ENCODE data around the gene PLXDC2.

The PLXDC2 gene

DNA sequence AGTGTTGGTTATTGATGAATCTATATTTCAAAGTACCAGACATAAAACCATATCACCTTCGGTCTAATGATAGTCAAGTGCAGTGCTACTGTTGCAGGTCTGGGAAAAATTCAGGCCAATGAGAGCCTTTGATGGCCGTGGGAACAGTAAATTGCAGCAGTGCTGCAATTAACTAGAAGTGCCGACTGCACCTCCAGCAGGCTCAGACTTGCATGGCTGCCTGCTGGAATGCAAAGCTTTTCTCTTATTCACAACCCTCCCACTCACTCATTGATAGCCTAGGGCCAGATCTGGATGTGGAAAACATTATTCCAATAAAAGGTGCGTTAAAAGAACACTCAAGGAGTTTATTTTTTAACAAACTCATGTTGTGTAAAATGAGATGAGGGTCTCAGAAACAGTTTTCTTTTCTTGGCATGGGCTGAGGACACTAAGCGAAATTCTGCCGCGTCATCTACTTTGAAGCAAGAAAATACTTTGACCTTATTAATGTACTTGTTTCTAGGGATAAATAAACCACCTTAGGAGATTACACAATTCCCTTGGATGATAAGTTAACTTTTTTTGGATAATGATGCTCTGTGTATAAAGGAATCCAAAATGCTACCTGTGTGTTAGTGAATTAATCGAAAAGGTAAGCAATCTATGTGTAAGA lies 17.1 kb downstream of the PLXDC2 start:
- Histone ChIP-seq H3K36me3 (ENCODE audit: insufficient read depth, low read length) (peaks cover 3% of the 10 kb centered on the region; the same call in 1 of the 2 replicates), H3K27ac (ENCODE audit: low read depth, low read length) (peak overlapping the region; percentile 6; the same call in 1 of the 2 replicates), H3K9me3 (ENCODE audit: insufficient read depth, low read depth, low read length) (no peaks in the 10 kb centered on the region), H3K4me3 (ENCODE audit: low read length) (no peak overlapping the region), H3K4me1 (ENCODE audit: insufficient read depth, low read length) (peaks cover 45% of the 10 kb centered on the region), H3K27me3 (ENCODE audit: insufficient read depth, low read length) (no peaks in the 10 kb centered on the region), H3K9ac (ENCODE audit: low read depth, low read length) (no peak overlapping the region)
- 74% methylated on average over 7 of the region's 8 CpGs for WGBS

GRCh38 chr10:19835952-19836351 lies 19.7 kb downstream of the PLXDC2 start:
- WGBS = 88% methylated on average over 2 of the region's 2 CpGs
- Histone ChIP-seq H3K9me3 (ENCODE audit: insufficient read depth, low read depth, low read length) (no peaks in the 10 kb centered on the region), H3K4me1 (ENCODE audit: insufficient read depth, low read length) (peaks cover 39% of the 10 kb centered on the region), H3K27me3 (ENCODE audit: insufficient read depth, low read length) (no peaks in the 10 kb centered on the region), H3K27ac (ENCODE audit: low read depth, low read length) (no peak overlapping the region), H3K9ac (ENCODE audit: low read depth, low read length) (no peak overlapping the region), H3K4me3 (ENCODE audit: low read length) (no peak overlapping the region), H3K36me3 (ENCODE audit: insufficient read depth, low read length) (0 out of 2 replicates have a peak, but pooled peaks cover under 1% of the 10 kb centered on the region)

- Histone ChIP-seq H3K36me3 (ENCODE audit: insufficient read depth, low read length) (no peaks in the 10 kb centered on the region), H3K9ac (ENCODE audit: low read depth, low read length) (no peak overlapping the region), H3K4me3 (ENCODE audit: low read length) (no peak overlapping the region), H3K4me1 (ENCODE audit: insufficient read depth, low read length) (peaks cover 42% of the 10 kb centered on the region), H3K27ac (ENCODE audit: low read depth, low read length) (no peak overlapping the region; the same call in 1 of the 2 replicates), H3K27me3 (ENCODE audit: insufficient read depth, low read length) (no peaks in the 10 kb centered on the region), H3K9me3 (ENCODE audit: insufficient read depth, low read depth, low read length) (no peaks in the 10 kb centered on the region)
- WGBS = 89% methylated on average over 3 of the region's 3 CpGs
Observed at GRCh38 chr10:19839090-19839489, 22.9 kb downstream of the PLXDC2 start.

GRCh38 chr10:19839552-19839951 lies 23.3 kb downstream of the PLXDC2 start:
- no peaks in the 10 kb centered on the region for H3K9me3 ChIP-seq (ENCODE audit: insufficient read depth, low read depth, low read length)
- H3K9ac ChIP-seq (ENCODE audit: low read depth, low read length) = no peak overlapping the region
- H3K4me3 ChIP-seq (ENCODE audit: low read length) = no peak overlapping the region
- no peaks in the 10 kb centered on the region for H3K36me3 ChIP-seq (ENCODE audit: insufficient read depth, low read length)
- H3K27ac ChIP-seq (ENCODE audit: low read depth, low read length) = peak overlapping the region; percentile 3; the same call in 1 of the 2 replicates
- 68% methylated on average over 4 of the region's 4 CpGs for WGBS
- H3K4me1 ChIP-seq (ENCODE audit: insufficient read depth, low read length) = peaks cover 44% of the 10 kb centered on the region
- no peaks in the 10 kb centered on the region for H3K27me3 ChIP-seq (ENCODE audit: insufficient read depth, low read length)

- Histone ChIP-seq H3K36me3 (ENCODE audit: insufficient read depth, low read length) (no peaks in the 10 kb centered on the region), H3K27me3 (ENCODE audit: insufficient read depth, low read length) (no peaks in the 10 kb centered on the region), H3K9me3 (ENCODE audit: insufficient read depth, low read depth, low read length) (no peaks in the 10 kb centered on the region), H3K4me1 (ENCODE audit: insufficient read depth, low read length) (peaks cover 50% of the 10 kb centered on the region), H3K27ac (ENCODE audit: low read depth, low read length) (no peak overlapping the region; the same call in 1 of the 2 replicates), H3K9ac (ENCODE audit: low read depth, low read length) (no peak overlapping the region), H3K4me3 (ENCODE audit: low read length) (no peak overlapping the region)
- WGBS = 97% methylated on average over 3 of the region's 3 CpGs
Observed at GRCh38 chr10:19840776-19841175, 24.5 kb downstream of the PLXDC2 start.

- WGBS = 55% methylated on average over 1 of the region's 1 CpG
- no peaks in the 10 kb centered on the region for H3K36me3 ChIP-seq (ENCODE audit: insufficient read depth, low read length)
- no peaks in the 10 kb centered on the region for H3K9me3 ChIP-seq (ENCODE audit: insufficient read depth, low read depth, low read length)
- no peak overlapping the region for H3K27ac ChIP-seq (ENCODE audit: low read depth, low read length)
- H3K4me3 ChIP-seq (ENCODE audit: low read length) = no peak overlapping the region
- no peaks in the 10 kb centered on the region for H3K27me3 ChIP-seq (ENCODE audit: insufficient read depth, low read length)
- H3K4me1 ChIP-seq (ENCODE audit: insufficient read depth, low read length) = peaks cover 45% of the 10 kb centered on the region
- no peak overlapping the region for H3K9ac ChIP-seq (ENCODE audit: low read depth, low read length)
Observed at GRCh38 chr10:19843487-19843886, 27.3 kb downstream of the PLXDC2 start.

GRCh38 chr10:19845503-19846368 lies 29.5 kb downstream of the PLXDC2 start:
- Histone ChIP-seq H3K36me3 (ENCODE audit: insufficient read depth, low read length) (no peaks in the 10 kb centered on the region), H3K27me3 (ENCODE audit: insufficient read depth, low read length) (no peaks in the 10 kb centered on the region)
- 93% methylated on average over 1 of the region's 1 CpG for WGBS

GRCh38 chr10:19847321-19847720 lies 31.1 kb downstream of the PLXDC2 start:
- H3K4me1 ChIP-seq (ENCODE audit: insufficient read depth, low read length) = peaks cover 39% of the 10 kb centered on the region
- no peaks in the 10 kb centered on the region for H3K36me3 ChIP-seq (ENCODE audit: insufficient read depth, low read length)
- WGBS = 83% methylated on average over 4 of the region's 4 CpGs
- no peaks in the 10 kb centered on the region for H3K9me3 ChIP-seq (ENCODE audit: insufficient read depth, low read depth, low read length)
- H3K4me3 ChIP-seq (ENCODE audit: low read length) = no peak overlapping the region
- H3K9ac ChIP-seq (ENCODE audit: low read depth, low read length) = no peak overlapping the region
- no peaks in the 10 kb centered on the region for H3K27me3 ChIP-seq (ENCODE audit: insufficient read depth, low read length)
- H3K27ac ChIP-seq (ENCODE audit: low read depth, low read length) = no peak overlapping the region

More at GRCh38 chr10:19845503-19846368, 29.5 kb downstream of the PLXDC2 start:
- H3K4me3 ChIP-seq (ENCODE audit: low read length) = no peak overlapping the region
- H3K9ac ChIP-seq (ENCODE audit: low read depth, low read length) = no peak overlapping the region
- no peaks in the 10 kb centered on the region for H3K9me3 ChIP-seq (ENCODE audit: insufficient read depth, low read depth, low read length)
- H3K4me1 ChIP-seq (ENCODE audit: insufficient read depth, low read length) = peaks cover 39% of the 10 kb centered on the region
- no peak overlapping the region for H3K27ac ChIP-seq (ENCODE audit: low read depth, low read length)

GRCh38 chr10:19848226-19848985 lies 32.2 kb downstream of the PLXDC2 start:
- H3K27ac ChIP-seq (ENCODE audit: low read depth, low read length) = no peak overlapping the region
- no peak overlapping the region for H3K9ac ChIP-seq (ENCODE audit: low read depth, low read length)
- 74% methylated on average over 4 of the region's 7 CpGs for WGBS

GRCh38 chr10:19853831-19854230 lies 37.6 kb downstream of the PLXDC2 start:
- H3K4me1 ChIP-seq (ENCODE audit: insufficient read depth, low read length) = no peaks in the 10 kb centered on the region; the same call in 1 of the 2 replicates
- WGBS = 94% methylated on average over 5 of the region's 5 CpGs
- H3K4me3 ChIP-seq (ENCODE audit: low read length) = no peak overlapping the region
- H3K27ac ChIP-seq (ENCODE audit: low read depth, low read length) = no peak overlapping the region
- no peak overlapping the region for H3K9ac ChIP-seq (ENCODE audit: low read depth, low read length)
- no peaks in the 10 kb centered on the region for H3K27me3 ChIP-seq (ENCODE audit: insufficient read depth, low read length)
- H3K9me3 ChIP-seq (ENCODE audit: insufficient read depth, low read depth, low read length) = no peaks in the 10 kb centered on the region
- H3K36me3 ChIP-seq (ENCODE audit: insufficient read depth, low read length) = no peaks in the 10 kb centered on the region

More at GRCh38 chr10:19848226-19848985, 32.2 kb downstream of the PLXDC2 start:
- H3K27me3 ChIP-seq (ENCODE audit: insufficient read depth, low read length) = no peaks in the 10 kb centered on the region
- peaks cover 29% of the 10 kb centered on the region for H3K4me1 ChIP-seq (ENCODE audit: insufficient read depth, low read length)
- H3K4me3 ChIP-seq (ENCODE audit: low read length) = no peak overlapping the region
- no peaks in the 10 kb centered on the region for H3K9me3 ChIP-seq (ENCODE audit: insufficient read depth, low read depth, low read length)
- no peaks in the 10 kb centered on the region for H3K36me3 ChIP-seq (ENCODE audit: insufficient read depth, low read length)

GRCh38 chr10:19857876-19858275 lies 41.6 kb downstream of the PLXDC2 start:
- no peak overlapping the region for H3K9ac ChIP-seq (ENCODE audit: low read depth, low read length)
- H3K36me3 ChIP-seq (ENCODE audit: insufficient read depth, low read length) = no peaks in the 10 kb centered on the region
- no peaks in the 10 kb centered on the region for H3K27me3 ChIP-seq (ENCODE audit: insufficient read depth, low read length)
- H3K27ac ChIP-seq (ENCODE audit: low read depth, low read length) = no peak overlapping the region
- peaks cover 5% of the 10 kb centered on the region; the same call in 1 of the 2 replicates for H3K4me1 ChIP-seq (ENCODE audit: insufficient read depth, low read length)
- 92% methylated on average over 3 of the region's 3 CpGs for WGBS
- no peak overlapping the region for H3K4me3 ChIP-seq (ENCODE audit: low read length)
- H3K9me3 ChIP-seq (ENCODE audit: insufficient read depth, low read depth, low read length) = no peaks in the 10 kb centered on the region
